Neural progenitor cell (in vitro differentiated cells): Measurements from ENCODE around the gene TOPORS. TPM values are rescaled to one million over a fixed set of nuclear protein-coding genes. Genes with fewer than 3 reads are reported as not detected.
"Not testable (repeated sequence)": the region's sequence is repeated elsewhere in the genome, so short reads cannot be mapped to it uniquely, and the experiment has no call there.

ENCODE experiments used
- DNase-seq: peaks from one replicate; pipeline ENCODE4 v3.0.0-alpha.2; 2016; ENCODE audit warnings: low spot score
- H2AFZ ChIP-seq: fragments of 200-600 bp; sonication (generic); replicated peaks from 2 replicates; pipeline ENCODE4 v1.6.1; 2016; ENCODE audit warnings: antibody characterized with exemption
- H3F3A ChIP-seq: fragments of 200-600 bp; sonication (generic); 2 replicates; pipeline ENCODE4 v1.6.1; 2016; ENCODE audit warnings: antibody characterized with exemption, low read depth
- H3K27ac ChIP-seq: fragments of 200-600 bp; sonication (generic); 2 replicates; pipeline ENCODE4 v1.5.1; 2016; ENCODE audit warnings: mild to moderate bottlenecking
- H3K27me3 ChIP-seq: fragments of 200-600 bp; sonication (generic); 2 replicates; pipeline ENCODE4 v1.6.1; 2016; ENCODE audit warnings: mild to moderate bottlenecking, moderate library complexity
- H3K36me3 ChIP-seq: fragments of 200-600 bp; sonication (generic); 2 replicates; pipeline ENCODE4 v1.5.1; 2016
- H3K4me1 ChIP-seq: fragments of 200-600 bp; sonication (generic); 2 replicates; pipeline ENCODE4 v1.6.1; 2016; ENCODE audit warnings: mixed run types
- H3K4me2 ChIP-seq: fragments of 200-600 bp; sonication (generic); 2 replicates; pipeline ENCODE4 v1.6.1; 2016
- H3K4me3 ChIP-seq: fragments of 200-600 bp; sonication (generic); 2 replicates; pipeline ENCODE4 v1.5.1; 2016
- H3K79me2 ChIP-seq: fragments of 200-600 bp; sonication (generic); 2 replicates; pipeline ENCODE4 v1.6.1; 2016; ENCODE audit warnings: low read depth
- H3K9ac ChIP-seq: fragments of 200-600 bp; sonication (generic); 2 replicates; pipeline ENCODE4 v1.6.1; 2016
- H3K9me3 ChIP-seq: fragments of 200-600 bp; sonication (generic); 2 replicates; pipeline ENCODE4 v1.5.1; 2016; ENCODE audit warnings: low read depth
- H4K20me1 ChIP-seq: fragments of 200-600 bp; sonication (generic); 2 replicates; pipeline ENCODE4 v1.6.1; 2016; ENCODE audit warnings: low read depth
- H3K27ac Mint-ChIP-seq: 3 replicates; pipeline ENCODE4 v1.8.0; 2021; ENCODE audit warnings: mixed read lengths
- H3K27me3 Mint-ChIP-seq: 2 replicates; pipeline ENCODE4 v1.8.0; 2022; ENCODE audit warnings: low read depth, mild to moderate bottlenecking, inconsistent platforms, moderate library complexity, mixed read lengths; ENCODE audit not compliant: insufficient read depth
- H3K36me3 Mint-ChIP-seq: 3 replicates; pipeline ENCODE4 v1.8.0; 2021; ENCODE audit warnings: mixed read lengths
- H3K4me1 Mint-ChIP-seq: 3 replicates; pipeline ENCODE4 v1.8.0; 2021; ENCODE audit warnings: mixed read lengths
- H3K4me3 Mint-ChIP-seq: 3 replicates; pipeline ENCODE4 v1.8.0; 2021; ENCODE audit warnings: mild to moderate bottlenecking, moderate library complexity, mixed read lengths
- H3K9me3 Mint-ChIP-seq: 3 replicates; pipeline ENCODE4 v1.8.0; 2020; ENCODE audit warnings: mixed read lengths
- EZH2 ChIP-seq: fragments of 200-600 bp; sonication (generic); IDR thresholded peaks from 2 replicates; pipeline ENCODE4 v1.6.1; 2017; ENCODE audit warnings: antibody characterized with exemption, mild to moderate bottlenecking, moderate library complexity
- EZH2phosphoT487 ChIP-seq: fragments of 200-600 bp; sonication (generic); IDR thresholded peaks from 2 replicates; pipeline ENCODE4 v1.6.1; 2017; ENCODE audit warnings: antibody characterized with exemption
- total RNA-seq: library from RNA; depleted of rRNA; stranded (reverse); fragments of >200 nt; gene quantifications from 2 replicates; pipeline ENCODE4 v1.2.3, GENCODE V29; 2015; ENCODE audit warnings: low replicate concordance
- TF ChIP-seq, protein P1 (sequence below): fragments of 200-600 bp; sonication (generic); IDR thresholded peaks from 2 replicates; pipeline ENCODE4 v1.5.1; 2017; ENCODE audit warnings: antibody characterized with exemption, mild to moderate bottlenecking

Gene TOPORS
- total RNA-seq, 1 donor from 2014 or later = 51.3 TPM

DNA sequence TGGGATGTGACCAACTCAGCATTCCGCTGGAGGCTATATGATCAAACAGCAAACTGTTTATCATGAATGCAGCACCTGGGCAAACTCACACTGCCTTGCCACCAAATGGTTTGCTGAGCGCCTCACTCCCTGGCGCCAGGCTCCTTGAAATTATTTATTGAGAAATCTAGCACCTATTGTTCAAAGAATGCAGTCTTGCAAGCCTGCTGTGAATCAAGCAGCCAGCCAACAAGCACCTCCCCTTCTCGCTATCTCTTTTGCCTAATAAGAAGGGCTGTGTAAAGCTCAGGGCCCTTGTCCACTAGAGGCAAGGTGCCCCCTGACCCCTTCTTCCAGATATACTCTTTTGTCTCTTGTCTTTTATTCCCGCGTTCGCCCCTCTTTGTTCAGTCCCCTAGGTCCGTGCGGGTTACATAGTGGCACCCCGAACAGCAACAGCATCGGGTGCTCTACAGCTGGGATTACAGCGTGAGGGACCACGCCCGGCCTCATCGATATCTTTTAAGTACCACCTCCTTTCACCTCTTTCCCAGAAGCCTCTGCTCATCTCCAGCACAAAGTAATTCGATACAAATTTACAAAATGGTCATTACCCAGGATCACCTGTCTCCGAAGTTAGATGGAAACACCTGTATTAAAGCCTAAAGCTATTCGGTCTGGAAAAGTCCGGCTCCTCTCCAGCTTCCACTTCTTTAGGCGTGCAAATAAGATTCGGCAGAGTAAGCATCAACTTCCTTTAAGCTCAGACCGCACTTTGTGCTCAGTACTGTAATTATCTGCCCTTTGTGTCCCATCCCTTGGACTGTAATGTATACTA lies 27.3 kb downstream of the TOPORS start:
- Histone ChIP-seq H3K79me2 (no peaks in the 10 kb centered on the region), H3K4me3 (peak overlapping the region; percentile 55), H3K9me3 (no peaks in the 10 kb centered on the region), H4K20me1 (no peaks in the 10 kb centered on the region), H3K36me3 (no peaks in the 10 kb centered on the region), H2AFZ (peak overlapping the region; percentile 94), H3K27ac (no peak overlapping the region), H3F3A (peaks cover 14% of the 10 kb centered on the region), H3K4me1 (peaks cover 10% of the 10 kb centered on the region), H3K9ac (no peak overlapping the region), H3K4me2 (peak overlapping the region; percentile 92), H3K27me3 (no peaks in the 10 kb centered on the region)
- Mint-ChIP-seq H3K27me3 (no peaks in the 10 kb centered on the region), H3K36me3 (no peaks in the 10 kb centered on the region), H3K4me3 (peak overlapping the region; percentile 92), H3K27ac (no peak overlapping the region), H3K9me3 (peaks cover 5% of the 10 kb centered on the region), H3K4me1 (peaks cover 15% of the 10 kb centered on the region)
- DNase-seq = peak; percentile 24
- TF ChIP-seq, protein P1, sequence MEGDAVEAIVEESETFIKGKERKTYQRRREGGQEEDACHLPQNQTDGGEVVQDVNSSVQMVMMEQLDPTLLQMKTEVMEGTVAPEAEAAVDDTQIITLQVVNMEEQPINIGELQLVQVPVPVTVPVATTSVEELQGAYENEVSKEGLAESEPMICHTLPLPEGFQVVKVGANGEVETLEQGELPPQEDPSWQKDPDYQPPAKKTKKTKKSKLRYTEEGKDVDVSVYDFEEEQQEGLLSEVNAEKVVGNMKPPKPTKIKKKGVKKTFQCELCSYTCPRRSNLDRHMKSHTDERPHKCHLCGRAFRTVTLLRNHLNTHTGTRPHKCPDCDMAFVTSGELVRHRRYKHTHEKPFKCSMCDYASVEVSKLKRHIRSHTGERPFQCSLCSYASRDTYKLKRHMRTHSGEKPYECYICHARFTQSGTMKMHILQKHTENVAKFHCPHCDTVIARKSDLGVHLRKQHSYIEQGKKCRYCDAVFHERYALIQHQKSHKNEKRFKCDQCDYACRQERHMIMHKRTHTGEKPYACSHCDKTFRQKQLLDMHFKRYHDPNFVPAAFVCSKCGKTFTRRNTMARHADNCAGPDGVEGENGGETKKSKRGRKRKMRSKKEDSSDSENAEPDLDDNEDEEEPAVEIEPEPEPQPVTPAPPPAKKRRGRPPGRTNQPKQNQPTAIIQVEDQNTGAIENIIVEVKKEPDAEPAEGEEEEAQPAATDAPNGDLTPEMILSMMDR = no peak
- TF ChIP-seq EZH2 (no peak), EZH2phosphoT487 (no peak)

DNA sequence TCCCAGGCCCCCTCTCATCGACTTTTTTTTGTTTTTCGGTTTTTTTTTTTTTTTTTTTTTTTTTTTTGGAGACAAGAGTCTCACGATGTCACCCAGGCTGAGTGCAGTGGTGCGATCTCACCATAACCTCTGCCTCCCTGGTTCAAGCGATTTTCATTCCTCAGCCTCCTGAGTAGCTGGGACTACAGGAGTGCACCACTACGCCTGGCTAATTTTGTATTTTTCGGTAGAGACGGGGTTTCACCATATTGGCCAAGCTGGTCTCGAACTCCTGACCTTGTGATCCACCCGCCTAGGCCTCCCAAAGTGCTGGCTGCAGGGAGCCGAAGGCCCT lies 27.9 kb downstream of the TOPORS start:
- H3K4me3 ChIP-seq, H3K9me3 ChIP-seq, H3K27me3 Mint-ChIP-seq, H3K27ac ChIP-seq, DNase-seq, H3K79me2 ChIP-seq, H3K36me3 Mint-ChIP-seq, H3K4me1 ChIP-seq, H3K9ac ChIP-seq, H2AFZ ChIP-seq, H3K27ac Mint-ChIP-seq, H3K9me3 Mint-ChIP-seq, H3K27me3 ChIP-seq, H3K36me3 ChIP-seq, H4K20me1 ChIP-seq: not testable (repeated sequence)
- Histone ChIP-seq H3K4me2 (peak overlapping the region; percentile 92), H3F3A (peaks cover 14% of the 10 kb centered on the region)
- Mint-ChIP-seq H3K4me1 (peaks cover 15% of the 10 kb centered on the region), H3K4me3 (peak overlapping the region; percentile 92)

DNA sequence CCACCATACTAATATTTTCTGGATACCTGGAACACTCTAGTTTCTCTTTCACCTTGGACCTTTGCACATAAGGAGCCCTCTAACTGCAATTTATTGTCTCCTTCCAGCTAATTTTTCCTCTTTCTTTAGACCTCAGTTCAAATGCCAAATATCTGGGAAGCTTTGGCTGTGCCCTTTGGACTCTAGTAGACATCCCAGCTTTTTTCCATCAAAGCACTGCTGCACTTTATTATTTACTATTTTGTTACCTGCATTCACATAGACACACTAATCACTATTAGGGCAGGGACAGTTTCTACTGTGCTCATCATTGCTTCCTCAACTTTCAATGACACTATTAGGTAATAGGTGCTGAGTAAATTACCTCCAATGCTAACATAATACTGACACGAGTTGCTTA lies 28.5 kb downstream of the TOPORS start:
- no peak for DNase-seq
- H4K20me1 ChIP-seq = no peaks in the 10 kb centered on the region
- no peak overlapping the region for H3K27ac ChIP-seq
- Mint-ChIP-seq H3K27me3 (no peaks in the 10 kb centered on the region), H3K4me1 (peaks cover 15% of the 10 kb centered on the region), H3K27ac (no peak overlapping the region), H3K9me3 (peaks cover 6% of the 10 kb centered on the region), H3K36me3 (no peaks in the 10 kb centered on the region), H3K4me3 (no peak overlapping the region)
- H3K27me3 ChIP-seq = no peaks in the 10 kb centered on the region
- no peak overlapping the region for H3K4me2 ChIP-seq
- peaks cover 10% of the 10 kb centered on the region for H3K4me1 ChIP-seq
- peaks cover 14% of the 10 kb centered on the region for H3F3A ChIP-seq
- no peak overlapping the region for H3K4me3 ChIP-seq
- no peaks in the 10 kb centered on the region for H3K36me3 ChIP-seq
- H2AFZ ChIP-seq = no peak overlapping the region
- peaks cover 6% of the 10 kb centered on the region for H3K9me3 ChIP-seq
- no peaks in the 10 kb centered on the region for H3K79me2 ChIP-seq
- no peak overlapping the region for H3K9ac ChIP-seq
- TF ChIP-seq, protein P1 = no peak
- TF ChIP-seq EZH2phosphoT487 = no peak
- no peak for TF ChIP-seq EZH2

DNA sequence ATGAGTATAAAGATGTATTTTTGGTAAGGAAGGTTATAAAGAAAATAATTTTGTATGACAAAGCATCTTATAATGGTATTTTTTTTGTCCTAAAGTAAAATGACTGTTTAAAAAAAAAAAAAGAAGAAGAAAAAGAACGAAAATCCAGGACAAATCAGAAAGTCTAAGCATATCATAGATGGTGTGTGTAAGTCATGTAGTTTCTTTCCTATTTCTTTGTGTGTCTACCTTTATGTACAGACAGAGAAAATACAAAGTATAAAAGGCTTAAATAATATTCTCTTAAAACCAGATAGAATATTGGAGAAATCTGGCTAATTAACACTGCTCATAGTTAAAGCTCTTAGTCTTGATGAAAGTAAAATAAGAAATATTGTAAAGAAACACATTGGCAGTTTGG lies 34.1 kb downstream of the TOPORS start:
- Mint-ChIP-seq H3K4me1 (no peaks in the 10 kb centered on the region), H3K27ac (no peak overlapping the region), H3K4me3 (no peak overlapping the region), H3K9me3 (peaks cover 33% of the 10 kb centered on the region), H3K36me3 (no peaks in the 10 kb centered on the region), H3K27me3 (no peaks in the 10 kb centered on the region)
- Histone ChIP-seq H3K4me3 (no peak overlapping the region), H2AFZ (no peak overlapping the region), H3F3A (no peaks in the 10 kb centered on the region), H3K36me3 (no peaks in the 10 kb centered on the region), H3K4me1 (no peaks in the 10 kb centered on the region), H3K4me2 (no peak overlapping the region), H3K9me3 (peaks cover 20% of the 10 kb centered on the region), H3K9ac (no peak overlapping the region), H4K20me1 (no peaks in the 10 kb centered on the region), H3K79me2 (no peaks in the 10 kb centered on the region), H3K27ac (no peak overlapping the region), H3K27me3 (no peaks in the 10 kb centered on the region)
- TF ChIP-seq EZH2 (no peak), EZH2phosphoT487 (no peak)
- TF ChIP-seq, protein P1 = no peak
- DNase-seq = no peak
